CD8-positive, alpha-beta memory T cell (primary cell): ENCODE measurements around the gene PDZD2. TPM values are rescaled to one million over a fixed set of nuclear protein-coding genes. Genes with fewer than 3 reads are reported as not detected.
"Not testable (repeated sequence)": the region's sequence is repeated elsewhere in the genome, so short reads cannot be mapped to it uniquely, and the experiment has no call there.

Experiments used
- CTCF ChIA-PET: fragments of 350-600 bp; sonication (Branson Sonifier 250); formaldehyde crosslinking; loops from one replicate; lab custom pipeline; 2021; ENCODE audit warnings: antibody characterized with exemption; lab: Charles Lee
- POLR2A ChIA-PET: fragments of 350-600 bp; sonication (Branson Sonifier 250); formaldehyde crosslinking; loops from one replicate; lab custom pipeline; 2021; ENCODE audit warnings: antibody characterized with exemption; lab: Charles Lee
- DNase-seq, 5 donors: peaks; one replicate each; pipeline versions ENCODE4 v3.0.0 to v3.0.0-alpha.2; 2020 to 2022; ENCODE audit warnings: mixed read lengths in 1 of 5
- H3K27ac ChIP-seq: one replicate; pipeline ENCODE4 v1.7.0; 2013; ENCODE audit warnings: low read depth, mild to moderate bottlenecking, low read length, moderate library complexity
- H3K27me3 ChIP-seq: 2 replicates; pipeline ENCODE4 v1.7.0; 2013; ENCODE audit warnings: low read length, mild to moderate bottlenecking; ENCODE audit not compliant: insufficient read depth, poor library complexity, severe bottlenecking
- H3K36me3 ChIP-seq: 2 replicates; pipeline ENCODE4 v1.7.0; 2013; ENCODE audit warnings: mild to moderate bottlenecking, low read length, moderate library complexity; ENCODE audit not compliant: insufficient read depth
- H3K4me1 ChIP-seq: 2 replicates; pipeline ENCODE4 v1.7.0; 2013; ENCODE audit warnings: mild to moderate bottlenecking, low read length, moderate library complexity; ENCODE audit not compliant: insufficient read depth
- H3K4me3 ChIP-seq: 2 replicates; pipeline ENCODE4 v1.7.0; 2013; ENCODE audit warnings: mild to moderate bottlenecking, low read length
- H3K9me3 ChIP-seq: 2 replicates; pipeline ENCODE4 v1.7.0; 2013; ENCODE audit warnings: mild to moderate bottlenecking, low read length
- H3K27ac Mint-ChIP-seq, 8 donors: one replicate each; pipeline ENCODE4 v1.8.0; 2020 to 2021; ENCODE audit warnings: mixed read lengths in 8 of 8, mild to moderate bottlenecking in 6 of 8, inconsistent platforms in 3 of 8, moderate library complexity in 3 of 8
- H3K27me3 Mint-ChIP-seq, 2 donors: one replicate each; pipeline ENCODE4 v1.8.0; 2020 to 2021; ENCODE audit warnings: mixed read lengths in 2 of 2, mild to moderate bottlenecking in 1 of 2, moderate library complexity in 1 of 2
- H3K36me3 Mint-ChIP-seq, 3 donors: one replicate each; pipeline ENCODE4 v1.8.0; 2020 to 2021; ENCODE audit warnings: mixed read lengths in 3 of 3, inconsistent platforms in 1 of 3, mild to moderate bottlenecking in 1 of 3
- H3K4me1 Mint-ChIP-seq, 3 donors: one replicate each; pipeline ENCODE4 v1.8.0; 2020 to 2021; ENCODE audit warnings: mixed read lengths in 3 of 3, inconsistent platforms in 1 of 3, mild to moderate bottlenecking in 1 of 3
- H3K4me3 Mint-ChIP-seq, 7 donors: one replicate each; pipeline ENCODE4 v1.8.0; 2020 to 2021; ENCODE audit warnings: mixed read lengths in 7 of 7, mild to moderate bottlenecking in 6 of 7, moderate library complexity in 4 of 7, inconsistent platforms in 2 of 7
- H3K9me3 Mint-ChIP-seq, 5 donors: one replicate each; pipeline ENCODE4 v1.8.0; 2020 to 2022; ENCODE audit warnings: mixed read lengths in 5 of 5, mild to moderate bottlenecking in 3 of 5, moderate library complexity in 2 of 5, inconsistent platforms in 1 of 5
- polyA plus RNA-seq: library from polyadenylated mRNA; unstranded; fragments of 300-500 nt; fragmentation: Illumina TruSeq; gene quantifications from one replicate; pipeline ENCODE4 v1.2.3, GENCODE V29; 2021
- total RNA-seq, 2 experiments: library from RNA; stranded (reverse); gene quantifications; one replicate each; pipeline ENCODE4 v1.2.3, GENCODE V29; 2021

The PDZD2 gene
- total and polyA plus RNA-seq, 3 experiments from 2014 or later, result 0.15 to 0.40 (median 0.27) TPM

DNA sequence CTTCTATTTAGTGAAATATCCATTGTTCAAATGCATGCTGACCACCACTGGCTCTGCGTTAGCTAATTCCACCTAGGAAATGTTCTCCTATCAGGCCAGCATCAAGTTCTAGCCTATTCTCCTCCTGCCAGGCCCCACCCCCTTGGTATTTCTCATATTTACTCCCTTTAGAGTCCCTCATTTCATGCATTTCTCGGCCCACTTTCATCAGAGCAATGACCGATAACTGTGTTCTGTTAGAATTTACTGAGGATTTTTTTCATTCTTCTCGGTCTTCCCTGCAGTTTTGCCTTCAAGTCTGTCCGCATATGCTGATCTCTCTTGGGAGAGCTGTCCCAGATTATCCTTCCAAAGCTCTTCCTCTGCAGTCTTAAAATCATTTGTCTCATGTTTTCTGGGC is 391.8 kb downstream of the PDZD2 start:
- no peaks in the 10 kb centered on the region for H3K27me3 ChIP-seq
- H3K4me3 ChIP-seq, result no peak overlapping the region
- Mint-ChIP-seq H3K27ac (no peak overlapping the region), H3K4me1 (peaks cover 13 to 17% (median 16%) of the 10 kb centered on the region in 3 donors), H3K4me3 (no peak overlapping the region), H3K27me3 (peaks cover 0 to 3% of the 10 kb centered on the region in 2 donors), H3K9me3 (no peaks in the 10 kb centered on the region), H3K36me3 (peaks cover 0 to 5% (median 0%) of the 10 kb centered on the region in 3 donors)
- no peaks in the 10 kb centered on the region for H3K9me3 ChIP-seq
- no peak for DNase-seq
- no peak overlapping the region for H3K27ac ChIP-seq
- POLR2A ChIA-PET, result no interaction called here
- CTCF ChIA-PET, result no interaction called here
- no peaks in the 10 kb centered on the region for H3K36me3 ChIP-seq
- peaks cover 16% of the 10 kb centered on the region for H3K4me1 ChIP-seq

DNA sequence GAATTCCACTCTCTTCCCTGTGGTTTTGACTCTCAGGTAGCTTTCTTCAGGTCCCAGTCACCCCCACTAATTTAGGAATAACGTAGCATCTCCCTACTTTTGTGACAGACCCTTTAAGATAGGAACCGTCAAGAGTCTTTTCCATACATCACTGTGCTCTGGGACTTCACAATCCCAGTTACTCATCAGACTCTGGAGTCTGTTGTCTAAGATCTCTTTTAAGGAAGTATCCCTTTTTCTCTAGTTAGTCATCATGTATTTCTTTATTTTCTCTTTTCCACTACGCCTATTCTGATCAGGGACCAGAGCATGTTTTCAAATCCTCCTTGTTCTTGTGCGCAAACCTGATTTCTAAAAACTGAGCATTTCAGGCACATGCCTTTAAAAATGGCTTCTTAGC is 392.2 kb downstream of the PDZD2 start:
- ChIA-PET POLR2A (no interaction called here), CTCF (no interaction called here)
- Mint-ChIP-seq H3K9me3 (no peaks in the 10 kb centered on the region), H3K27ac (no peak overlapping the region), H3K27me3 (peaks cover 0 to 3% of the 10 kb centered on the region in 2 donors), H3K4me3 (no peak overlapping the region), H3K4me1 (peaks cover 13 to 17% (median 16%) of the 10 kb centered on the region in 3 donors), H3K36me3 (peaks cover 0 to 5% (median 0%) of the 10 kb centered on the region in 3 donors)
- Histone ChIP-seq H3K36me3 (no peaks in the 10 kb centered on the region), H3K4me3 (no peak overlapping the region), H3K4me1 (peaks cover 16% of the 10 kb centered on the region), H3K27me3 (no peaks in the 10 kb centered on the region), H3K9me3 (no peaks in the 10 kb centered on the region), H3K27ac (no peak overlapping the region)
- DNase-seq, result no peak

DNA sequence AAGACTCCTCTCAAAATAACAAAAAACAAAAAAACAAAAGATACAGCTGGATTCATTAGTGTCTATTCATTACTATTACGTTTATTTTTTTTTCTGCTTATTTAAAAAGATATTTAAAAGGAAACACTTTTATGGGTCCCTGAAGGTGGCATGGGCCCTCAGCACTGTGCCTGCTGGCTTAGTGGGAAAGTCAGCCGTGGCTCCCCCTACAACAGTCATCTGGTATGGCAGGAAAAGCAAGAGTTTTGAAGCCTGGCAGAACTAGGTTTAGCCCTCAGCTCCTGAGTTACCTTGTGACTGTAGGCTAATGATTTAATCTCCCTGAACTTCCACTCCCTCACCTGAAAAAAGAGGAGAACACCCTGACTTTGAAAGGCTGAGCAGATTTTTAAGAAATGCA is 399.6 kb downstream of the PDZD2 start:
- POLR2A ChIA-PET, result no interaction called here
- peaks cover 0 to 4% (median 0%) of the 10 kb centered on the region in 5 donors for H3K9me3 Mint-ChIP-seq

DNA sequence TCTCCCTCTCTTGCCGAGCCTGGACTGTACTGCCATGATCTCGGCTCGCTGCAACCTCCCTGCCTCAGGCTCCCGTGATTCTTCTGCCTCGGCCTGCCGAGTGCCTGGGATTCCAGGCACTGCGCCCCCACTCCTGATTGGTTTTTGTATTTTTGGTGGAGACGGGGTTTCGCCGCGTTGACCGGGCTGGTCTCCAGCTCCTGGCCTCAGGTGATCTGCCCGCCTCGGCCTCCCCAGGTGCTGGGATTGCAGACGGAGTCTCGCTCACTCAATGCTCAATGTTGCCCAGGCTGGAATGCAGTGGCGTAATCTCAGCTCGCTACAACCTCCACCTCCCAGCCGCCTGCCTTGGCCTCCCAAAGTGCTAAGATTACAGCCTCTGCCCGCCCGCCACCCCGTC is 400.2 kb downstream of the PDZD2 start:
- H3K27me3 Mint-ChIP-seq, H3K27ac Mint-ChIP-seq, H3K36me3 ChIP-seq, H3K4me1 Mint-ChIP-seq, CTCF ChIA-PET, H3K9me3 Mint-ChIP-seq, DNase-seq, H3K4me3 ChIP-seq, H3K4me1 ChIP-seq, POLR2A ChIA-PET, H3K36me3 Mint-ChIP-seq, H3K27me3 ChIP-seq, H3K4me3 Mint-ChIP-seq, H3K27ac ChIP-seq, H3K9me3 ChIP-seq: not testable (repeated sequence)

More for the DNA sequence above, 399.6 kb downstream of the PDZD2 start:
- Mint-ChIP-seq H3K4me1 (peaks cover 3 to 6% (median 6%) of the 10 kb centered on the region in 3 donors), H3K27me3 (no peaks in the 10 kb centered on the region), H3K27ac (peak overlapping the region in 1 of 8 donors; percentile 65), H3K36me3 (peaks cover 0 to 4% (median 0%) of the 10 kb centered on the region in 3 donors), H3K4me3 (no peak overlapping the region)
- DNase-seq, result no peak
- Histone ChIP-seq H3K36me3 (no peaks in the 10 kb centered on the region), H3K27me3 (no peaks in the 10 kb centered on the region), H3K4me3 (no peak overlapping the region), H3K4me1 (peaks cover 5% of the 10 kb centered on the region), H3K9me3 (no peaks in the 10 kb centered on the region), H3K27ac (no peak overlapping the region)
- CTCF ChIA-PET, result no interaction called here

DNA sequence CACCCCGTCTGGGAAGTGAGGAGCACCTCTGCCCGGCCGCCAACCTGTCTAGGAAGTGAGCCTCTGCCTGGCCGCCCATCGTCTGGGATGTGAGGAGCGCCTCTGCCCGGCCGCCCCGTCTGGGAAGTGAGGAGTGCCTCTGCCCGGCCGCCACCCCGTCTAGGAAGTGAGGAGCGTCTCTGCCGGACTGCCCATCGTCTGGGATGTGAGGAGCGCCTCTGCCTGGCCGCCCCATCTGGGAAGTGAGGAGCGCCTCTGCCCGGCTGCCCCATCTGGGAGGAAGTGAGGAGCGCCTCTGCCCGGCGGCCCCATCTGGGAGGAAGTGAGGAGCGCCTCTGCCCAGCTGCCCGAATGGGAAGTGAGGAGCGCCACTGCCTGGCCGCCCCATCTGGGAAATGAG is 400.7 kb downstream of the PDZD2 start:
- H3K9me3 ChIP-seq, H3K4me3 Mint-ChIP-seq, H3K4me3 ChIP-seq, H3K4me1 ChIP-seq, H3K9me3 Mint-ChIP-seq, POLR2A ChIA-PET, H3K4me1 Mint-ChIP-seq, CTCF ChIA-PET, DNase-seq, H3K27ac ChIP-seq, H3K36me3 ChIP-seq, H3K27me3 ChIP-seq, H3K27me3 Mint-ChIP-seq, H3K36me3 Mint-ChIP-seq, H3K27ac Mint-ChIP-seq: not testable (repeated sequence)

DNA sequence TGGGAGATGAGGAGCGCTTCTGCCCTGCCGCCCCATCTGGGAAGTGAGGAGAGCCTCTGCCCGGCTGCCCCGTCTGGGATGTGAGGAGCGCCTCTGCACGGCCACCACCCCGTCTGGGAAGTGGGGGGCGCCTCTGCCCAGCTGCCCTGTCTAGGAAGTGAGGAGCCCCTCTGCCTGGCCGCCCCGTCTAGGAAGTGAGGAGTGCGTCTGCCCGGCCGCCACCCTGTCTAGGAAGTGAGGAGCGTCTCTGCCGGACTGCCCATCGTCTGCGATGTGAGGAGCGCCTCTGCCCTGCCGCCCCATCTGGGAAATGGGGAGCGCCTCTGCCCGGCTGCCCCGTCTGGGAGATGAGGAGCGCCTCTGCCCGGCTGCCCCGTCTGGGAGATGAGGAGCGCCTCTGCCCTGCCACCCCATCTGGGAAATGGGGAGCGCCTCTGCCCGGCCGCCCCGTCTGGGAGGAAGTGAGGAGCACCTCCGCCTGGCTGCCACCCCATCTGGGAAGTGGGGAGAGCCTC is 401.3 kb downstream of the PDZD2 start:
- H3K27me3 Mint-ChIP-seq, H3K9me3 Mint-ChIP-seq, H3K4me3 Mint-ChIP-seq, H3K36me3 Mint-ChIP-seq, DNase-seq, H3K9me3 ChIP-seq, H3K27ac Mint-ChIP-seq, H3K36me3 ChIP-seq, H3K27me3 ChIP-seq, CTCF ChIA-PET, H3K4me1 ChIP-seq, POLR2A ChIA-PET, H3K4me3 ChIP-seq, H3K4me1 Mint-ChIP-seq, H3K27ac ChIP-seq: not testable (repeated sequence)

DNA sequence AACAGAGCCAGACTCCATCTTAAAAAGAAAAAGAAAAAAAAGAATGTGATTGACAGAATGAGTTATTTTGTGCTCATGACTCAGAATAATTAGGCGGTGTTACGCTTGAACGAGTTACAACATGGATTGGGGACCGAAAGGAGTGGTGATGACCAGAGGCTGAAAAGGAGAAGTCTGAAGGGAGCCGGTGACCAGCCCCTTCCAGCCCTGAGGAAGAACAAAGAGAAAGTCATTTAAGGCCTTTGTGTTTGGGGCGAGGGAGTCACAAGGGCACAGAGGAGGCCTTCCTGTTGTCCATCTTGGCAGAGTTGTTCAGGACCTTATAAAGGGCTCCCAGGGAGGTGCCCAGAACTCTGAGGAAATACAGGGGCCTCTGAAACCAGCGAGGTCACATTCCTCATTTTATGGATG is 403.6 kb downstream of the PDZD2 start:
- CTCF ChIA-PET, result no interaction called here
- POLR2A ChIA-PET, result no interaction called here

DNA sequence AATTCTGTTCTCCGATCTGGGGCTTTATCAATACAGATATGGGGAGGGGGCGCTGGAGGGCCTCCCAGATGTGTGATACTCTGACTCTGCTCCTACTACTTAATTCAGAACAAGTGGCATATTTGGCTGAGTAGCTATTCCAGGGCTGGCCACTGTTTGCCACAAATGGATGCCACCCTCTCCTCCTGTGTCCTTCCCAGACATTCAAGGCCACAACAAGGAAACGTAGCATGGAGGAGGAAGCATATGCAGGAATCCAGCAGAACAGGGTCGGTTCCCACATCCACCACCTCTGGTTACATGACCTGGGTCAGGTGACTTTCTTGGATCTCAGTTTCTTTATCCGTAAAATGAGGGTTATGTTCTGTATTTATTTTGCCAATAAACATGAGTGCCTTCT is 404.2 kb downstream of the PDZD2 start:
- ChIA-PET CTCF (no interaction called here), POLR2A (no interaction called here)
- H3K4me3 ChIP-seq, result no peak overlapping the region
- Mint-ChIP-seq H3K27ac (no peak overlapping the region), H3K36me3 (peaks cover 0 to 4% (median 0%) of the 10 kb centered on the region in 3 donors), H3K27me3 (no peaks in the 10 kb centered on the region), H3K4me1 (no peaks in the 10 kb centered on the region), H3K9me3 (peaks cover 0 to 4% (median 0%) of the 10 kb centered on the region in 5 donors), H3K4me3 (no peak overlapping the region)
- no peaks in the 10 kb centered on the region for H3K27me3 ChIP-seq
- no peaks in the 10 kb centered on the region for H3K4me1 ChIP-seq
- no peak overlapping the region for H3K27ac ChIP-seq
- no peaks in the 10 kb centered on the region for H3K36me3 ChIP-seq
- no peak for DNase-seq
- no peaks in the 10 kb centered on the region for H3K9me3 ChIP-seq

More for the DNA sequence above, 403.6 kb downstream of the PDZD2 start:
- H3K27ac ChIP-seq, result no peak overlapping the region
- Mint-ChIP-seq H3K27me3 (no peaks in the 10 kb centered on the region), H3K4me3 (no peak overlapping the region), H3K4me1 (no peaks in the 10 kb centered on the region), H3K36me3 (peaks cover 0 to 4% (median 0%) of the 10 kb centered on the region in 3 donors), H3K9me3 (peaks cover 0 to 4% (median 0%) of the 10 kb centered on the region in 5 donors), H3K27ac (no peak overlapping the region)
- H3K9me3 ChIP-seq, result no peaks in the 10 kb centered on the region
- no peaks in the 10 kb centered on the region for H3K4me1 ChIP-seq
- H3K36me3 ChIP-seq, result no peaks in the 10 kb centered on the region
- no peak for DNase-seq
- H3K4me3 ChIP-seq, result no peak overlapping the region
- no peaks in the 10 kb centered on the region for H3K27me3 ChIP-seq
